Hindlimb muscle (tissue), 1 donor: ENCODE results near the gene CALR3. TPM values are rescaled to one million over a fixed set of nuclear protein-coding genes. Genes with fewer than 3 reads are reported as not detected.

Experiments
- polyA plus RNA-seq: library from polyadenylated mRNA; unstranded; fragments of 120-200 nt; gene quantifications from one replicate; pipeline ENCODE4 v1.2.1, GENCODE V29; 2013; ENCODE audit not compliant: insufficient read length

Gene CALR3
- polyA plus RNA-seq, 1 donor: not detected

Other genes starting within 250 kb of the CALR3 start
- 88.4 TPM for gene KLF2, start 171.3 kb downstream of the CALR3 start, polyA plus RNA-seq
- gene EPS15L1, start 24.2 kb downstream of the CALR3 start, polyA plus RNA-seq: 26.4 TPM
- 6.2 TPM for gene C19orf44, start 227 bp upstream of the CALR3 start, polyA plus RNA-seq
- 41.1 TPM for gene CHERP, start 46.3 kb upstream of the CALR3 start, polyA plus RNA-seq
- 32.3 TPM for gene SLC35E1, start 76.2 kb upstream of the CALR3 start, polyA plus RNA-seq
- 8.6 TPM for gene MED26, start 132.0 kb upstream of the CALR3 start, polyA plus RNA-seq
- gene SMIM7, start 164.0 kb upstream of the CALR3 start, polyA plus RNA-seq: 52.2 TPM
- 159 TPM for gene TMEM38A, start 165.0 kb upstream of the CALR3 start, polyA plus RNA-seq
- 0.14 TPM for gene NWD1, start 223.7 kb upstream of the CALR3 start, polyA plus RNA-seq